ENCODE data around the gene TSPYL6.

DNA sequence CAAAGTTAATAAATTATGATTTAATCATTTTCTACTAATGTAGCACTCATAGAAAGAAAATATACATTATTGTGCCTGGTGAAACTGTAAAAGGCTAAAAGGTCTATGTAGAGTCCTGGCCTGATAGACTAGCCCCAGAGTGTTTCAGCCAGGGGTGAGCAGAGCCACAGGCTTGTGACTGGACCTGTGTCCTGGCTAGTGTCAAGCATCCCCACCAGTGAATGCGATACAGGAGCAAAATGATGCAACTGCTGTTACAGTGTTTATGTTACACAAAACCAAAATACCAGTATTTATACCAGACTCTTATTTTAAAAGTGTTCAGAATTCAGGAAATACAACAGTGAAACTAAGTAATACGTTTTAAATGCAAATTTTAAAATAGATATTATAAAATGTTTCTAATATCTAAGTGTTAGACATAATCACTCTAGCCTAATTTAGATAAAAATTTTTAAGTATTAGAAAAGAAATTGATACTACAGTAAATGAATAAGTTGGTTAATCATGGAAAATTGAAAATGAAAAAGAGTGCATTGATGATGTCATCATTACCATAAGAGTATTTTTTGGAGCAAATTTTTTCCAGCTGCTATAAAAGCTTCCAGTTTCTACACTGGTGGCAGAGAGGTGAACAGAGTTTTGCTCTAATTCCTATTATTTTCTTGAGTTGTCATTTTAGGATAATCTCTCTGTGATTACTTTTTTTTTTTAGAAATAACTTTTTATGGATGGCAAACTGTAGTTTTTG lies 6.2 kb upstream of the TSPYL6 start:
- TF ChIP-seq, protein P1, sequence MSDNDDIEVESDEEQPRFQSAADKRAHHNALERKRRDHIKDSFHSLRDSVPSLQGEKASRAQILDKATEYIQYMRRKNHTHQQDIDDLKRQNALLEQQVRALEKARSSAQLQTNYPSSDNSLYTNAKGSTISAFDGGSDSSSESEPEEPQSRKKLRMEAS (IDR thresholded peaks at IDR 0.05; ENCODE audit: insufficient read depth, insufficient read length) = no peak
- TF ChIP-seq EZH2 (IDR thresholded peaks at IDR 0.05; ENCODE audit: borderline replicate concordance, low read depth, low read length, severe bottlenecking) = no peak
- TF ChIP-seq, protein P2, sequence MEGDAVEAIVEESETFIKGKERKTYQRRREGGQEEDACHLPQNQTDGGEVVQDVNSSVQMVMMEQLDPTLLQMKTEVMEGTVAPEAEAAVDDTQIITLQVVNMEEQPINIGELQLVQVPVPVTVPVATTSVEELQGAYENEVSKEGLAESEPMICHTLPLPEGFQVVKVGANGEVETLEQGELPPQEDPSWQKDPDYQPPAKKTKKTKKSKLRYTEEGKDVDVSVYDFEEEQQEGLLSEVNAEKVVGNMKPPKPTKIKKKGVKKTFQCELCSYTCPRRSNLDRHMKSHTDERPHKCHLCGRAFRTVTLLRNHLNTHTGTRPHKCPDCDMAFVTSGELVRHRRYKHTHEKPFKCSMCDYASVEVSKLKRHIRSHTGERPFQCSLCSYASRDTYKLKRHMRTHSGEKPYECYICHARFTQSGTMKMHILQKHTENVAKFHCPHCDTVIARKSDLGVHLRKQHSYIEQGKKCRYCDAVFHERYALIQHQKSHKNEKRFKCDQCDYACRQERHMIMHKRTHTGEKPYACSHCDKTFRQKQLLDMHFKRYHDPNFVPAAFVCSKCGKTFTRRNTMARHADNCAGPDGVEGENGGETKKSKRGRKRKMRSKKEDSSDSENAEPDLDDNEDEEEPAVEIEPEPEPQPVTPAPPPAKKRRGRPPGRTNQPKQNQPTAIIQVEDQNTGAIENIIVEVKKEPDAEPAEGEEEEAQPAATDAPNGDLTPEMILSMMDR (IDR thresholded peaks at IDR 0.05; ENCODE audit: extremely low read depth in 1 of 2, insufficient read depth in 1 of 2, low read depth in 1 of 2, low read length in 2 of 2) = no peak
- no peak for TF ChIP-seq FOS (IDR thresholded peaks at IDR 0.05; ENCODE audit: borderline replicate concordance, insufficient read depth, low read length)
- TF ChIP-seq POLR2A (IDR thresholded peaks at IDR 0.05; ENCODE audit: low read depth, low read length) = no peak
- TF ChIP-seq POLR2AphosphoS5 (IDR thresholded peaks at IDR 0.05; ENCODE audit: insufficient read depth, low read depth, low read length) = no peak
- TF ChIP-seq JUN (IDR thresholded peaks at IDR 0.05; ENCODE audit: borderline replicate concordance, insufficient read depth, insufficient read length, low read depth) = no peak
- TF ChIP-seq GATA2 (IDR thresholded peaks at IDR 0.05; ENCODE audit: insufficient read depth, insufficient read length, low read depth, low read length) = no peak
